Activated CD8-positive, alpha-beta memory T cell treated with anti-CD3 and anti-CD28 coated beads for 48 hours (primary cell): ENCODE data around the gene FBXL2.
"Not testable (repeated sequence)": the region's sequence is repeated elsewhere in the genome, so short reads cannot be mapped to it uniquely, and the experiment has no call there.

Experiments
- DNase-seq, 3 experiments: peaks; one replicate each; pipeline ENCODE4 v3.0.0-alpha.2; 2020; ENCODE audit warnings: low read depth in 2 of 3, low spot score in 2 of 3

The FBXL2 gene

GRCh38 chr3:33383951-33384350, 106.7 kb downstream of the FBXL2 start:
- no peak for DNase-seq

DNA sequence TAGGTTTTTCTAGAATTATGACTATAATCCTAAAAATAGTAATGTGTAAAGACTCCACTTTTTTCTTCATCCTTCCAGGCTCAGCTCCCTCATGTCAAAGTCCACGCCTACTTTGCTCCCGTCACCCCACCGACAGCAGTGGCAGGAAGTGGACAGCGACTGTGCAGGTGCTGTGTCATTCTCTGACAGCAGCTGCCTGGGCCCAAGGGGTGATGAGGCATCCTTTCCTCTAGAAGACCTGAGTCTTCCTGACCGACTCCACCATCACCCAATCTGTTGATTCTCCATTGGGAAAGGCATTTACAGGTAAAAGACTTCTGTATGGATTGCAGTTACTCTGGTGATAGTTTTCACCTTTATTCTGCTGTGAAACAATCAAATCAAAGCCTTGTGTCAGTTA, 108.2 kb downstream of the FBXL2 start:
- DNase-seq: peak in 2 of 3 experiments; percentile 10 to 19

- DNase-seq: no peak
Observed at GRCh38 chr3:33386631-33387030, 109.4 kb downstream of the FBXL2 start.

DNA sequence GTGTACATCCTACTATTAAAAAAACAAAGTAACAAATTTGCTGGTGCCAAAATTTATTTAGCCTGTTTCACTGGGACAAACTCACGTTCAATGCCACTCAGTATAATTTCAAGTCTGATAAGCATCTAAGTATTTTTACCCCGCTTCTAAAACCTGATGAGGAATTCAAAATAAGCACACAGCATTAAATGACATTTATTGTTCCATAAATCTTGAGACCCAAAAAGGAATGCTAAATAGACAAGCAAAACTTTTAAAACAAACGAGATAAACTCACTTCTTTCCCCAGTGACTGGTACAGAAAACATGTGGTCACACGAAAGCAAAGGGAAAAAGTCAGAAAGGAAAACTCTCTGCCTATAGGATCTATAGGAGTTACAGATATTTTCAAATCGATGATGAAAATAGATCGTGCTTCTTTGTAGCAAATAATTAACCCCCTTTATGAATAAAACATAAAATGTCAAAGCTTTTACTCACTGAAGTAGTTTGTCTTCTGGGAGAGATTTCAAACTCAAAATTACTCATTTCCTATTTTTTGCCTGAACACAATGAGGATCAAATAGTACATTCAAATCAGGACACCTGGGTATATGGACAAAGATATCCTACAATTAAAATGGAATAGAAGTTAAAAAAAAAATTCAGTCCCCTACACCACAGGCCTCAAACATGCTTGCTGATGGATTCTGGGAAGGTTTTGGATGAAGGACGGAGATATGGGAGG, 111.3 kb downstream of the FBXL2 start:
- no peak for DNase-seq

DNA sequence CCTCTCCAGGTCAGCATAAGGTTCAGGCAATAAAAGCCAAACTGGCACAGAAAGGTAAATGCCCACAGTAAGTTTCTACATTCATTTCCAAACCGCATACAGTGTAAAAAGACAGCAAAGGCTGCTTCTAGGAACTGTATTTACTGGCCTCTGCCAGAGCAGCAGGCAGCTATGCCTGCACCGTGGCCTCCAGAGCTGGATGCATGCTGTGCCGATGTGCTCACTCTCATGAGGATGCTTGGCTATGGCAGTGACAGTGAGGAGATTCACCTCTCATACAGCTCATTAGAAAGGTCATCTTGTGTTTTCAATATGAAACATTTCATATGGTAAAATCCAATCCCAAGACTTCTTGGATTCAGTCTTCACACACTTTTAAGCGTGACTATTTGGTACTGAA, 112.7 kb downstream of the FBXL2 start:
- no peak for DNase-seq

- DNase-seq: no peak
Observed at GRCh38 chr3:33391255-33391995, 114.2 kb downstream of the FBXL2 start.

- no peak for DNase-seq
Observed at GRCh38 chr3:33392144-33392543, 114.9 kb downstream of the FBXL2 start.

DNA sequence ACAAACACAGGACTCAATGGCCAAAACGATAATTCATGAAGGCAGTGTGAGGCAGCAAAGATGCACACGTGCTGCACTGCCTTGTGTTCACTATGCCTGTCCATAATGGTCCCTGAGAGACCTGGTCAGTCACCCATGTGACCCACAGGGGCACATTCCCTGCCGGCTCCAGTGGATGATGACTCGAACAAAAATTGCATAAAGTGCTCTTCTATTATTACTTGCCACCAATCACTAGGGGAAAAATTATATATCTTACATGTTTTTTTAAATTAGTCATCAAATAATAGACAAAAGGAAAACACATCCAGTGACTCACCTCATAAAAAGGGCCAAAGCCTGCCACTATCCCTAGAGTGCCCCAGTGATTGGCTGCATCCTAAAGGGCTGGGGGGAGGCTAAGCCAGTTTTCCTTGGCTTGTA, 115.5 kb downstream of the FBXL2 start:
- no peak for DNase-seq

GRCh38 chr3:33394403-33395054, 117.3 kb downstream of the FBXL2 start:
- no peak for DNase-seq

- DNase-seq: no peak
Observed at GRCh38 chr3:33395900-33396299, 118.7 kb downstream of the FBXL2 start.

GRCh38 chr3:33398410-33398809, 121.2 kb downstream of the FBXL2 start:
- DNase-seq: no peak

- no peak for DNase-seq
Observed at GRCh38 chr3:33401781-33402180, 124.5 kb downstream of the FBXL2 start.

DNA sequence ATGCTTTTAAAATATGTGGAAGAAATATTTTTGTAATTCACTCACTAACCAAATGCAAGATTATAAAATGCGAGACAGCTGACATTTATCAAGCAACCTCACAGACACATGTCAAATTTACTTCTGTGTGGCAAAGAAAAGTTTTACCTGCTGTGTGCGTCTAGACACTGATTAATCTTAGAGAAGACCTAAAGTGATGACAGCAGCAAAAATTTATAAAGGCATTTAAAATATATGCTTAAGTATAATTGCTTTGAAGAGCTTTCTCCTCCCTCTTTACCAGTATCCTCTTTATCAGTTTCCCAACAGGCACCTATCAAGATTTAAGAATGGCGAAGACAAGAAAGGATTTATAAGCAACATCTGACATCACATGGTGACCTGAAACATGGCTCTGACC, 125.7 kb downstream of the FBXL2 start:
- DNase-seq: no peak

- no peak for DNase-seq
Observed at GRCh38 chr3:33403756-33404155, 126.5 kb downstream of the FBXL2 start.

DNA sequence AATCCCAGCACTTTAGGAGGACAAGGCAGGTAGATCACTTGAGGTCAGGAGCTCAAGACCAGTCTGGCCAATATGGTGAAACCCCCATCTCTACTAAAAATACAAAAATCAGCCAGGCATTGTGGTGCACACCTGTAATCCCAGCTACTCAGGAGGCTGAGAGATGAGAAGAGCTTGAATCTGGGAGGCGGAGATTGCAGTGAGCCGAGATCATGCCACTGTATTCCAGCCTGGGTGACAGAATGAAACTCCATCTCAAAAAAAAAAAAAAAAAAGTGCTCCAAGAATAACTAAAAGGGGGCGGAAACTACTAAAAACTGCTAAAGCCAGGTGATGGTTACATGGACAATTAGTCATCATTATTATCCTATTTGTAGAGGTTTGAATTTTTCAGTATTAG, 133.6 kb downstream of the FBXL2 start:
- not testable (repeated sequence) for DNase-seq

GRCh38 chr3:33417066-33417673, 139.9 kb downstream of the FBXL2 start:
- no peak for DNase-seq

DNA sequence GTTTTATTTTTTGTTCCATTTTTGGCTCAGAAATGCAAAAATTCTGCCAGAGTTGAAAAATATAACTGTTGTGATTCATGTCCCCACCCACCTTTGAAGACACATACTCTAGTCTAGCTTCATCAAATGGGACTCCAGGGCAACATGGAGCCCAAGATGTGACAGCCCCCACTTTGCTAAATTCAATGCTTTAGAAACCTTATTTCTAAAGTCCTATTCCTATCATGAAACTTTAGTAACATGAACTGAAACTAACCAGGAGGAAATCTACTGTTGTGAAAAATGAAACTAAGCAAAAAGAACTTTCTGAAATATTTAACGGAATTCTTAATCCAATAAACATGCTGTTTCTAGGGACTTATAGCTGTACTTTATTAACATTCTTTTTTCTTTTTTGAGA, 142.7 kb downstream of the FBXL2 start:
- no peak for DNase-seq

GRCh38 chr3:33420966-33421365, 143.7 kb downstream of the FBXL2 start:
- DNase-seq: no peak

DNA sequence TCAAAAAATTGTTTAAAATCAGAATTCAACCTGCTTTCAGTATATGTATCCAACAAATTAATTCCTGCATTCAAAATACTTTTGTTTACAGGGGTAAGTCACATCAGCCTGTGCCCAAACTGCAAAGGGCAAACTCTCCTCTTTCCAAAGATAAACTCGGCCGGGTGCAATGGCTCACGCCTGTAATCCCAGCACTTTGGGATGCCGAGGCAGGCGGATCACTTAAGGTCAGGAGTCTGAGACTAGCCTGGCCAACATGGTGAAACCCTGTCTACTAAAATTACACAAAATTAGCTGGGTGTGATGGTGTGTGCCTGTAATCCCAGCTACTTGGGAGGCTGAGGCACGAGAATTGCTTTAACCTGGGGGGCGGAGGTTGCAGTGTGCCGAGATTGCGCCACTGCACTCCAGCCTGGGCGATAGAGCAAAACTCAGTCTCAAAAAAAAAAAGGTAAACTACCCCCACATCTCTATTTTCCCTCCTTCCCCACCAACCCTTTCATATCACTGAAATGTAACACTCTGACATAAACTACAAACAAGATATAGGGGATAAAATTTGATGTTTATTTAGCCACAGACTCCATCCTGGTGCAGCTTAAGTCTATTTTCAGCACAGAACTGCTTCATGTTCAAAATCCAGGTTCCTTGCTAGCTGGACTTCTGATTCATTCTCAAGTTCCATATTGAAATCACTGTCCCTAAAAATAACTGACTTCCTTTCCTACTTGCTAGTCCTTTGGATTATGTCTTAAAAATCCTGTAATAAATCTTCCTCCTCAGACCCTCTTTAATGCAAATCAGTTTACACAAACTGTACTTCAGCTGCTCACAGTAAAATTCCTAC, 147.6 kb downstream of the FBXL2 start:
- DNase-seq: no peak

DNA sequence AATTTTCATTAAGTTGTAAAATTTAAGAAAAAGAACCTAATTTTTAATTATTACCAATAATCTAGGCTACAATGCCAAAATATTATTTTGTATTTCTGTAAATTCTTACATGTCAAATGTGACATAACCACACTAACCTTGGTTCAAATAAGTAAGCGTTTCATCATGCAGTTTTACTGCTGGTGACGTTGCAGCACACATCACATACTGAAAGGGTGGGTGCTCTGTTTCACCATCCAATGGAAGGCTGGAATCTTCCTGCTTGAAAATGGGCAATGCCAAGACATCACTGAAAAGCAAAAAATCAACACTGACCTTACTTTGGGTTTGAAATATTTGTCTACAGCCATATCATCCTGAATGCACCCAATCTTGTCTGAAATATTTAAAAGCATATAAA, 148.2 kb downstream of the FBXL2 start:
- DNase-seq: no peak

- DNase-seq: no peak
Observed at GRCh38 chr3:33426068-33426467, 148.8 kb downstream of the FBXL2 start.
